ENCODE data around the gene PLCL1.
"Not testable (repeated sequence)": the region's sequence is repeated elsewhere in the genome, so short reads cannot be mapped to it uniquely, and the experiment has no call there.

- TF ChIP-seq FOXK2 (IDR thresholded peaks at IDR 0.05); TARDBP (IDR thresholded peaks at IDR 0.05); NFRKB (IDR thresholded peaks at IDR 0.05); HDGF (IDR thresholded peaks at IDR 0.05; ENCODE audit: borderline replicate concordance): not testable (repeated sequence)
Measured at GRCh38 chr2:197834771-197835170, 30.4 kb downstream of the PLCL1 start.
